Gastroesophageal sphincter (tissue), 4 donors: ENCODE measurements around the gene TGM4. TPM values are rescaled to one million over a fixed set of nuclear protein-coding genes. Genes with fewer than 3 reads are reported as not detected.
"Not testable (repeated sequence)": the region's sequence is repeated elsewhere in the genome, so short reads cannot be mapped to it uniquely, and the experiment has no call there.

ENCODE experiments used
- ATAC-seq: fragments of 150-250 bp; one replicate; pipeline ENCODE4 v1.9.1; 2016; ENCODE audit warnings: mild to moderate bottlenecking, moderate library complexity
- H3K27ac ChIP-seq, 4 donors: fragments of 200-600 bp; sonication (generic) in 3 of 4; 1 replicate in 3 of 4; 2 replicates in 1 of 4; pipeline ENCODE4 v1.5.1; 2016 to 2019
- H3K27me3 ChIP-seq: fragments of 200-600 bp; sonication (generic); one replicate; pipeline ENCODE4 v1.5.1; 2019
- H3K36me3 ChIP-seq, 2 donors: fragments of 200-600 bp; sonication (generic); one replicate each; pipeline ENCODE4 v1.5.1; 2019; ENCODE audit warnings: control low read depth in 1 of 2
- H3K4me1 ChIP-seq, 3 donors: fragments of 200-600 bp; sonication (generic); 1 replicate in 2 of 3; 2 replicates in 1 of 3; pipeline ENCODE4 v1.5.1; 2016 to 2019; ENCODE audit warnings: control low read depth in 2 of 3
- H3K4me3 ChIP-seq, 2 donors: fragments of 200-600 bp; sonication (generic); one replicate each; pipeline ENCODE4 v1.5.1; 2019; ENCODE audit warnings: mild to moderate bottlenecking in 1 of 2, moderate library complexity in 1 of 2
- H3K9me3 ChIP-seq, 3 donors: fragments of 200-600 bp; sonication (generic); one replicate each; pipeline ENCODE4 v1.5.1; 2017 to 2019; ENCODE audit warnings: control low read depth in 2 of 3
- CTCF ChIP-seq, 4 experiments: fragments of 200-600 bp in 2 of 4; fragments of 450-650 bp in 2 of 4; sonication (generic) in 1 of 4; IDR thresholded peaks; one replicate each; pipeline ENCODE4 v1.5.1; 2017 to 2019; ENCODE audit warnings: antibody characterized with exemption in 4 of 4, mild to moderate bottlenecking in 2 of 4, moderate library complexity in 2 of 4
- EP300 ChIP-seq: sonication (generic); formaldehyde crosslinking; IDR thresholded peaks from one replicate; pipeline ENCODE4 v1.6.1; 2017; ENCODE audit warnings: antibody characterized with exemption, mild to moderate bottlenecking
- POLR2A ChIP-seq, 2 donors: fragments of 450-650 bp; IDR thresholded peaks; one replicate each; pipeline ENCODE4 v1.6.1; 2017; ENCODE audit warnings: antibody characterized with exemption in 2 of 2, mild to moderate bottlenecking in 2 of 2, moderate library complexity in 1 of 2
- POLR2AphosphoS5 ChIP-seq: sonication (generic); formaldehyde crosslinking; IDR thresholded peaks from one replicate; pipeline ENCODE4 v1.6.1; 2017; ENCODE audit warnings: antibody characterized with exemption
- whole genome bisulfite sequencing, 2 donors: methylation state at CpG; one replicate each; pipeline ENCODE4 v1.1.5; 2018; ENCODE audit warnings: low coverage in 1 of 2; 5-methylcytosine and 5-hydroxymethylcytosine counted together
- total RNA-seq, 4 donors: library from RNA; depleted of rRNA; stranded (reverse); fragments of >200 nt; gene quantifications; one replicate each; pipeline ENCODE4 v1.1.0, GENCODE V29; 2016

Gene TGM4
- total RNA-seq, 4 donors from 2014 or later: not detected

GRCh38 chr3:44939581-44940036, 65.2 kb downstream of the TGM4 start:
- Histone ChIP-seq H3K4me1 (no peaks in the 10 kb centered on the region), H3K4me3 (no peak overlapping the region), H3K36me3 (peaks cover 0 to 77% of the 10 kb centered on the region in 2 donors), H3K27ac (no peak overlapping the region), H3K9me3 (no peaks in the 10 kb centered on the region), H3K27me3 (no peaks in the 10 kb centered on the region)
- ATAC-seq: no peak
- no peak for TF ChIP-seq POLR2AphosphoS5
- TF ChIP-seq EP300: no peak
- no peak for TF ChIP-seq POLR2A (IDR thresholded peaks at IDR 0.05)
- no peak for TF ChIP-seq CTCF (IDR thresholded peaks at IDR 0.05)
- WGBS, 2 donors: 70% methylated on average over 6 of the region's 6 CpGs; no CpG with 5 or more reads in 1 of the 2 donors

- H3K4me1 ChIP-seq: no peaks in the 10 kb centered on the region
- no peak overlapping the region for H3K27ac ChIP-seq
- no peak overlapping the region for H3K4me3 ChIP-seq
- H3K36me3 ChIP-seq: peaks cover 0 to 91% of the 10 kb centered on the region in 2 donors
- no peaks in the 10 kb centered on the region for H3K27me3 ChIP-seq
- 80 to 91% methylated on average over 5 to 6 of the region's 9 CpGs for WGBS, 2 donors
- no peak for TF ChIP-seq EP300
- ATAC-seq: no peak
- H3K9me3 ChIP-seq: no peaks in the 10 kb centered on the region
Measured at GRCh38 chr3:44942202-44942921, 68.0 kb downstream of the TGM4 start.

DNA sequence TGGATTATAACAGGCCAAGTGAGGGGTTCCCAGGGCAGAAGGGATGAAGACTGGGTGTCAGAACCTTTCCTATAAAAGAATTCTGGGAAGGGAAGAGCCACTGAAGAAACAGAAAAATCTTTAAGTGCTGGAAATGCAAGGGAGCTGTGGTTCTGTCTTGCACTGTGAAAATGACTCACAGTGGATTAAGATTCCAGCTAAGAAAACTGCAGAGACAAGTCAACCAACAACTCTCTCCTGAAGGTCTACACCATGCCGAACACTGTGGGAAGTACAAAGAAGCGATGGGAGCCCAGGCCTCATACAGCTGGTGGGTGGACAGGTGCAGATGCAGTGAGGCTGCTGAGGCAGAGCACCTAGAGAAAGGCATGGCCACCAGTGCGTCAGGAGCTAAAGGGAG, 73.8 kb downstream of the TGM4 start:
- ATAC-seq: no peak
- no peaks in the 10 kb centered on the region for H3K4me1 ChIP-seq
- H3K9me3 ChIP-seq: no peaks in the 10 kb centered on the region
- no peak overlapping the region for H3K4me3 ChIP-seq
- 97 to 100% methylated on average over 3 of the region's 3 CpGs for WGBS, 2 donors
- TF ChIP-seq POLR2A (IDR thresholded peaks at IDR 0.05) (no peak), EP300 (no peak), POLR2AphosphoS5 (no peak), CTCF (IDR thresholded peaks at IDR 0.05) (no peak)
- H3K36me3 ChIP-seq: peaks cover 0 to 46% of the 10 kb centered on the region in 2 donors
- no peak overlapping the region for H3K27ac ChIP-seq
- no peaks in the 10 kb centered on the region for H3K27me3 ChIP-seq

GRCh38 chr3:44949770-44950169, 75.4 kb downstream of the TGM4 start:
- WGBS, 2 donors: 93 to 100% methylated on average over 1 to 3 of the region's 4 CpGs
- H3K9me3 ChIP-seq, H3K4me1 ChIP-seq, H3K27ac ChIP-seq, H3K4me3 ChIP-seq, ATAC-seq, H3K27me3 ChIP-seq: not testable (repeated sequence)
- H3K36me3 ChIP-seq: peaks cover 0 to 44% of the 10 kb centered on the region in 2 donors

DNA sequence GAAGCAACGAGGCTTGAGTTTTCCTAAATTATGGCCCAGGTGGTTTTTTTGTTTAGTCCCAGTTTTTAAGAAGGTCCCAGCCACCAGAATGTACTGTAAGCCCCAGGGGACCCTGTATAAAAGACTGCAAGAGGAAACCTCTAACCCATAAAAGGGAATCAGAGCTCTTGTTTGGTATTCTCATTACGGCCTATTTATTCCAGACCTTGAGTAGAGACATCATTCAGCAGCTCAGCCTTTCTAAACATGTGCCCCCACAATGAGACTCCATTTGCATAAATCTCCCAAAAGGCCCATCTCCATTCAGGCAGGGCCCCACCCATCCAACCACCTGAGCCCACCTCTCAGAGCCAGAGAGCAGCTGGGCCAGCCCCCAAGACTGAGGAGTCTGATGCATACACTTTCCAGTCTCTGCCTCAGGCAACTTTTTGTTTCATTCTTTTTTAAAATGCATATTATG, 75.9 kb downstream of the TGM4 start:
- 86 to 94% methylated on average over 2 of the region's 2 CpGs for WGBS, 2 donors
- Histone ChIP-seq H3K9me3 (no peaks in the 10 kb centered on the region), H3K27me3 (no peaks in the 10 kb centered on the region), H3K4me1 (peaks cover 0 to 6% (median 0%) of the 10 kb centered on the region in 3 donors), H3K4me3 (no peak overlapping the region), H3K36me3 (peaks cover 0 to 39% of the 10 kb centered on the region in 2 donors), H3K27ac (no peak overlapping the region)
- no peak for ATAC-seq
- TF ChIP-seq POLR2A (IDR thresholded peaks at IDR 0.05) (no peak), CTCF (IDR thresholded peaks at IDR 0.05) (no peak), EP300 (no peak), POLR2AphosphoS5 (no peak)

- H3K9me3 ChIP-seq: no peaks in the 10 kb centered on the region
- no peak for ATAC-seq
- 79 to 90% methylated on average over 3 of the region's 3 CpGs for WGBS, 2 donors
- H3K4me1 ChIP-seq: peaks cover 0 to 14% (median 0%) of the 10 kb centered on the region in 3 donors
- TF ChIP-seq EP300: no peak
- no peak overlapping the region for H3K27ac ChIP-seq
- H3K36me3 ChIP-seq: peaks cover 0 to 28% of the 10 kb centered on the region in 2 donors
- H3K27me3 ChIP-seq: no peaks in the 10 kb centered on the region
- H3K4me3 ChIP-seq: no peak overlapping the region
Measured at GRCh38 chr3:44952689-44953088, 78.3 kb downstream of the TGM4 start.
